ENCODE data around the gene LRBA. TPM values are rescaled to one million over a fixed set of nuclear protein-coding genes. Genes with fewer than 3 reads are reported as not detected.

Gene LRBA
- total and polyA plus RNA-seq, 9 of the 15 experiments (the other 6 are each of a cell fraction or from before 2014, with no cell fraction given): 24.2 to 88.7 (median 59.7) TPM

GRCh38 chr4:150982557-150983233, 32.4 kb downstream of the LRBA start (continued):
- TF ChIP-seq ATF6 (CRISPR knock-in tag; IDR thresholded peaks at IDR 0.05) (no peak), CBX3 (IDR thresholded peaks at IDR 0.05; ENCODE audit: borderline replicate concordance in 1 of 2, low read length in 2 of 2) (no peak), NFYB (IDR thresholded peaks at IDR 0.05; ENCODE audit: extremely low read depth, insufficient read length) (no peak), DIDO1 (tag; IDR thresholded peaks at IDR 0.05; ENCODE audit: low read depth) (no peak), FOSL1 (tag; conservative IDR thresholded peaks at IDR 0.05) (0 out of 2 replicates have a peak, but pooled peaks have one; percentile 23), RBBP5 (IDR thresholded peaks at IDR 0.05; ENCODE audit: borderline replicate concordance, insufficient read depth, low read length, poor library complexity, severe bottlenecking) (no peak), ZNF212 (CRISPR knock-in tag; IDR thresholded peaks at IDR 0.05) (no peak), CSDE1 (IDR thresholded peaks at IDR 0.05) (no peak), ILK (tag; IDR thresholded peaks at IDR 0.05; ENCODE audit: borderline replicate concordance, low read depth) (no peak), CREB1 (IDR thresholded peaks at IDR 0.05) (no peak), CREB1 (CRISPR knock-in tag; IDR thresholded peaks at IDR 0.05) (no peak), MYNN (IDR thresholded peaks at IDR 0.05) (no peak), MYNN (CRISPR knock-in tag; IDR thresholded peaks at IDR 0.05) (no peak)
- TF ChIP-seq, protein P1, sequence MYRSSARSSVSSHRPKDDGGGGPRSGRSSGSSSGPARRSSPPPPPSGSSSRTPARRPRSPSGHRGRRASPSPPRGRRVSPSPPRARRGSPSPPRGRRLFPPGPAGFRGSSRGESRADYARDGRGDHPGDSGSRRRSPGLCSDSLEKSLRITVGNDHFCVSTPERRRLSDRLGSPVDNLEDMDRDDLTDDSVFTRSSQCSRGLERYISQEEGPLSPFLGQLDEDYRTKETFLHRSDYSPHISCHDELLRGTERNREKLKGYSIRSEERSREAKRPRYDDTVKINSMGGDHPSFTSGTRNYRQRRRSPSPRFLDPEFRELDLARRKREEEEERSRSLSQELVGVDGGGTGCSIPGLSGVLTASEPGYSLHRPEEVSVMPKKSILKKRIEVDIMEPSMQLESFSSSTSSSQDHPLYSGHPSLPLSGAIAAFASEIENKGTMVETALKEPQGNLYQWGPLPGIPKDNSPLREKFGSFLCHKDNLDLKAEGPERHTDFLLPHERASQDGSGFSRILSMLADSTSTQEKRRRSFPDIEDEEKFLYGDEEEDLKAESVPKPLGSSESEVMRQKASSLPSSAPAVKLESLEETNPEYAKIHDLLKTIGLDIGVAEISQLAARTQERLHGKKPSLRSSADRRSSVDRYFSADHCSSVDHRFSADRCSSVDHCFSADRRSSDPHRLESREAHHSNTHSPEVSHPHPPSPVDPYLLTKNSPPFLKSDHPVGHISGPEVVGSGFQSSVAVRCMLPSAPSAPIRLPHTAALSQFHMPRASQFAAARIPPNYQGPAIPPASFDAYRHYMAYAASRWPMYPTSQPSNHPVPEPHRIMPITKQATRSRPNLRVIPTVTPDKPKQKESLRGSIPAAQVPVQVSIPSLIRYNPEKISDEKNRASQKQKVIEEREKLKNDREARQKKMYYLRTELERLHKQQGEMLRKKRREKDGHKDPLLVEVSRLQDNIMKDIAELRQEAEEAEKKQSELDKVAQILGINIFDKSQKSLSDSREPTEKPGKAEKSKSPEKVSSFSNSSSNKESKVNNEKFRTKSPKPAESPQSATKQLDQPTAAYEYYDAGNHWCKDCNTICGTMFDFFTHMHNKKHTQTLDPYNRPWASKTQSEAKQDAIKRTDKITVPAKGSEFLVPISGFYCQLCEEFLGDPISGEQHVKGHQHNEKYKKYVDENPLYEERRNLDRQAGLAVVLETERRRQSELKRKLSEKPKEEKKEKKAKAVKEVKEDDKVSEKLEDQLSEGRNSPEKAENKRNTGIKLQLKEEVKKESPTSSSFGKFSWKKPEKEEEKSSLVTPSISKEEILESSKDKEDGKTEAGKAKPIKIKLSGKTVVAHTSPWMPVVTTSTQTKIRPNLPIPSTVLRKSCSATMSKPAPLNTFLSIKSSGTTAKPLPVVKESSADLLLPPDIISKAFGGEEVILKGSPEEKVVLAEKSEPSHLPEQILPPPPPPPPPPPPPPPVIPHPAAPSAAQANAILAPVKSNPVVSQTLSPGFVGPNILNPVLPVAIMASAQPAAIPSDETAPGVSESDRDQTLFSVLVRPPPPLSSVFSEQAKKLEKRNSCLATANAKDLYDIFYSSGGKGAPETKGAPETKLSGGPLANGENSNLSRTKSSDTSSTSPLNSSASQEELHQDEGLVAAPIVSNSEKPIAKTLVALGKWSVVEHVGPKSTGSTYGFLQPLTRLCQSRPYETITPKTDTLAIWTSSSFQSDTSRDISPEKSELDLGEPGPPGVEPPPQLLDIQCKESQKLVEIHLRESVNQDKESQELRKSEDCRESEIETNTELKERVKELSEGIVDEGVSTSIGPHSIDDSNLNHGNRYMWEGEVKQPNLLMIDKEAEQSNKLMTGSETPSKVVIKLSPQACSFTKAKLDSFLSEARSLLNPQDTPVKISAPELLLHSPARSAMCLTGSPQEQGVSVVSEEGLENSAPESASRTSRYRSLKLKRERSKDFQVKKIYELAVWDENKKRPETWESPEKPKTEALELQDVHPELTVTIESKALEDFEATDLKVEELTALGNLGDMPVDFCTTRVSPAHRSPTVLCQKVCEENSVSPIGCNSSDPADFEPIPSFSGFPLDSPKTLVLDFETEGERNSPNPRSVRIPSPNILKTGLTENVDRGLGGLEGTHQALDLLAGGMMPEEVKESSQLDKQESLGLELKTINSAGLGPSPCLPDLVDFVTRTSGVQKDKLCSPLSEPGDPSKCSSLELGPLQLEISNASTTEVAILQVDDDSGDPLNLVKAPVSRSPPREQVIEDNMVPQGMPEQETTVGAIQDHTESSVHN (IDR thresholded peaks at IDR 0.05; ENCODE audit: borderline replicate concordance in 1 of 2, low read depth in 1 of 2): no peak
- TF ChIP-seq, protein P2, sequence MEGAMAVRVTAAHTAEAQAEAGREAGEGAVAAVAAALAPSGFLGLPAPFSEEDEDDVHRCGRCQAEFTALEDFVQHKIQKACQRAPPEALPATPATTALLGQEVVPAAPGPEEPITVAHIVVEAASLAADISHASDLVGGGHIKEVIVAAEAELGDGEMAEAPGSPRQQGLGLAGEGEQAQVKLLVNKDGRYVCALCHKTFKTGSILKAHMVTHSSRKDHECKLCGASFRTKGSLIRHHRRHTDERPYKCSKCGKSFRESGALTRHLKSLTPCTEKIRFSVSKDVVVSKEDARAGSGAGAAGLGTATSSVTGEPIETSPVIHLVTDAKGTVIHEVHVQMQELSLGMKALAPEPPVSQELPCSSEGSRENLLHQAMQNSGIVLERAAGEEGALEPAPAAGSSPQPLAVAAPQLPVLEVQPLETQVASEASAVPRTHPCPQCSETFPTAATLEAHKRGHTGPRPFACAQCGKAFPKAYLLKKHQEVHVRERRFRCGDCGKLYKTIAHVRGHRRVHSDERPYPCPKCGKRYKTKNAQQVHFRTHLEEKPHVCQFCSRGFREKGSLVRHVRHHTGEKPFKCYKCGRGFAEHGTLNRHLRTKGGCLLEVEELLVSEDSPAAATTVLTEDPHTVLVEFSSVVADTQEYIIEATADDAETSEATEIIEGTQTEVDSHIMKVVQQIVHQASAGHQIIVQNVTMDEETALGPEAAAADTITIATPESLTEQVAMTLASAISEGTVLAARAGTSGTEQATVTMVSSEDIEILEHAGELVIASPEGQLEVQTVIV (CRISPR knock-in tag; IDR thresholded peaks at IDR 0.05; ENCODE audit: borderline replicate concordance): no peak

Data from K562 (cell line).